CD14-positive monocyte (primary cell): ENCODE measurements around the gene DUSP19. TPM values are rescaled to one million over a fixed set of nuclear protein-coding genes. Genes with fewer than 3 reads are reported as not detected.

Source experiments
- DNase-seq, 3 donors: peaks; one replicate each; pipeline ENCODE4 v3.0.0-alpha.2; 2011 to 2022
- H2AFZ ChIP-seq: 2 replicates; pipeline ENCODE4 v1.6.0; 2012; ENCODE audit warnings: mild to moderate bottlenecking, low read depth, low read length, inconsistent platforms; ENCODE audit not compliant: insufficient read depth, poor library complexity, severe bottlenecking
- H3K27ac ChIP-seq, 2 donors: 1 replicate in 1 of 2; 2 replicates in 1 of 2; pipeline ENCODE4 v1.5.1; 2012 to 2013; ENCODE audit warnings: low read length in 2 of 2, control low read depth in 1 of 2, inconsistent platforms in 1 of 2, low read depth in 1 of 2, mild to moderate bottlenecking in 1 of 2
- H3K27me3 ChIP-seq, 2 donors: one replicate each; pipeline versions ENCODE4 v1.6.0 to v1.6.1; 2011 to 2013; ENCODE audit warnings: low read length in 2 of 2; ENCODE audit not compliant: control insufficient read depth in 2 of 2, insufficient read depth in 2 of 2
- H3K36me3 ChIP-seq, 2 donors: replicated peaks in 1 of 2; 1 replicate in 1 of 2; 2 replicates in 1 of 2; pipeline versions ENCODE4 v1.5.1 to v1.6.1; 2012 to 2013; ENCODE audit warnings: low read length in 2 of 2, control low read depth in 1 of 2, inconsistent platforms in 1 of 2, mild to moderate bottlenecking in 1 of 2; ENCODE audit not compliant: insufficient read depth in 2 of 2, control insufficient read depth in 1 of 2
- H3K4me1 ChIP-seq, 2 donors: 1 replicate in 1 of 2; 2 replicates in 1 of 2; pipeline versions ENCODE4 v1.5.1 to v1.6.1; 2012 to 2013; ENCODE audit warnings: low read length in 2 of 2, control low read depth in 1 of 2, inconsistent platforms in 1 of 2, mild to moderate bottlenecking in 1 of 2, moderate library complexity in 1 of 2; ENCODE audit not compliant: insufficient read depth in 2 of 2, control insufficient read depth in 1 of 2
- H3K4me2 ChIP-seq: replicated peaks from 2 replicates; pipeline ENCODE3; 2012; ENCODE audit warnings: low read length, moderate library complexity, mild to moderate bottlenecking; ENCODE audit not compliant: poor library complexity, severe bottlenecking; ENCODE audit errors: extremely low read depth
- H3K4me3 ChIP-seq, 3 experiments: fragments of 200-600 bp in 1 of 3; sonication (generic) in 1 of 3; replicated peaks in 1 of 3; 1 replicate in 2 of 3; 2 replicates in 1 of 3; pipeline ENCODE4 v1.5.1; 2011 to 2013; ENCODE audit warnings: low read length in 3 of 3, mild to moderate bottlenecking in 3 of 3, control low read depth in 2 of 3, low read depth in 2 of 3, inconsistent platforms in 1 of 3, moderate library complexity in 1 of 3
- H3K79me2 ChIP-seq: 2 replicates; pipeline ENCODE4 v1.6.0; 2012; ENCODE audit warnings: mild to moderate bottlenecking, control low read depth, inconsistent platforms, low read length, moderate library complexity; ENCODE audit not compliant: insufficient read depth
- H3K9ac ChIP-seq: 2 replicates; pipeline ENCODE4 v1.6.0; 2017; ENCODE audit warnings: low read length, mild to moderate bottlenecking; ENCODE audit not compliant: insufficient read depth, poor library complexity, severe bottlenecking
- H3K9me3 ChIP-seq, 2 donors: replicated peaks in 1 of 2; 1 replicate in 1 of 2; 2 replicates in 1 of 2; pipeline versions ENCODE4 v1.5.1 to v1.6.1; 2012 to 2013; ENCODE audit warnings: low read length in 2 of 2, control low read depth in 1 of 2; ENCODE audit not compliant: control insufficient read depth in 1 of 2, insufficient read depth in 1 of 2
- H4K20me1 ChIP-seq: 2 replicates; pipeline ENCODE4 v1.6.0; 2012; ENCODE audit warnings: mild to moderate bottlenecking, low read length, control low read depth, moderate library complexity; ENCODE audit not compliant: insufficient read depth
- H3K27ac Mint-ChIP-seq, 7 donors: one replicate each; pipeline ENCODE4 v1.8.0; 2020; ENCODE audit warnings: mild to moderate bottlenecking in 7 of 7, mixed read lengths in 7 of 7, moderate library complexity in 6 of 7, inconsistent platforms in 2 of 7
- H3K27me3 Mint-ChIP-seq, 3 donors: one replicate each; pipeline ENCODE4 v1.8.0; 2021 to 2022; ENCODE audit warnings: low read depth in 3 of 3, mild to moderate bottlenecking in 3 of 3, mixed read lengths in 3 of 3, moderate library complexity in 3 of 3, inconsistent platforms in 1 of 3
- H3K36me3 Mint-ChIP-seq, 2 donors: one replicate each; pipeline ENCODE4 v1.8.0; 2020; ENCODE audit warnings: mixed read lengths in 2 of 2, inconsistent platforms in 1 of 2, mild to moderate bottlenecking in 1 of 2
- H3K4me1 Mint-ChIP-seq: one replicate; pipeline ENCODE4 v1.8.0; 2020; ENCODE audit warnings: mild to moderate bottlenecking, mixed read lengths
- H3K4me3 Mint-ChIP-seq, 2 donors: one replicate each; pipeline ENCODE4 v1.8.0; 2020; ENCODE audit warnings: mild to moderate bottlenecking in 2 of 2, mixed read lengths in 2 of 2, moderate library complexity in 1 of 2
- H3K9me3 Mint-ChIP-seq, 7 donors: one replicate each; pipeline ENCODE4 v1.8.0; 2020 to 2022; ENCODE audit warnings: mixed read lengths in 7 of 7, mild to moderate bottlenecking in 6 of 7, moderate library complexity in 6 of 7, inconsistent platforms in 2 of 7
- CTCF ChIP-seq: fragments of 200-600 bp; IDR thresholded peaks from one replicate; pipeline ENCODE4 v1.8.0; 2022; ENCODE audit warnings: antibody characterized with exemption, mild to moderate bottlenecking
- WGBS: methylation state at CpG from one replicate; pipeline ENCODE4 v1.1.5; 2013; ENCODE audit warnings: missing lambda C conversion rate; ENCODE audit not compliant: insufficient coverage; 5-methylcytosine and 5-hydroxymethylcytosine counted together
- intact Hi-C, 2 donors: fragments of 100-400 bp; cut with micrococcal nuclease; formaldehyde crosslinking; loops; one replicate each; pipeline versions ENCODE4 v1.15.0 to v1.15.1; 2023
- polyA plus RNA-seq, 3 donors: library from polyadenylated mRNA; depleted of rRNA in 1 of 3; unstranded in 2 of 3; stranded (reverse) in 1 of 3; fragments of 300-500 nt in 2 of 3; fragments of >200 nt in 1 of 3; fragmentation: Illumina TruSeq in 2 of 3; gene quantifications; 1 replicate in 2 of 3; 2 replicates in 1 of 3; pipeline ENCODE4 v1.2.3, GENCODE V29; 2012 to 2021

The DUSP19 gene
- polyA plus RNA-seq, 3 donors, result 0.13 to 0.30 (median 0.25) TPM

- H3K27ac Mint-ChIP-seq, result no peak overlapping the region
- Histone ChIP-seq H3K4me1 (peaks cover 10 to 24% of the 10 kb centered on the region in 2 donors), H3K27ac (no peak overlapping the region), H3K4me2 (peak overlapping the region; percentile 61), H3K79me2 (no peaks in the 10 kb centered on the region), H3K4me3 (peak overlapping the region in 1 of 3 experiments; percentile 62), H3K9ac (no peak overlapping the region), H3K9me3 (peaks cover 0 to 46% of the 10 kb centered on the region in 2 donors), H3K27me3 (peaks cover 90 to 92% of the 10 kb centered on the region in 2 donors), H3K36me3 (no peaks in the 10 kb centered on the region), H2AFZ (peak overlapping the region; percentile 58), H4K20me1 (peaks cover 5% of the 10 kb centered on the region)
- peaks cover 0 to 27% (median 19%) of the 10 kb centered on the region in 7 donors for H3K9me3 Mint-ChIP-seq
- peak overlapping the region; percentile 66 to 83 for H3K4me3 Mint-ChIP-seq
- peaks cover 64 to 83% (median 81%) of the 10 kb centered on the region in 3 donors for H3K27me3 Mint-ChIP-seq
- H3K4me1 Mint-ChIP-seq, result peaks cover 25% of the 10 kb centered on the region
- under 1% methylated on average over 81 of the region's 91 CpGs for WGBS
- intact Hi-C loops, result no loop called here
- H3K36me3 Mint-ChIP-seq, result peaks cover 5 to 8% of the 10 kb centered on the region in 2 donors
- TF ChIP-seq CTCF, result no peak
- peak in 1 of 3 donors; percentile 11 for DNase-seq
Measured at GRCh38 chr2:183037553-183038340, 40.8 kb upstream of the DUSP19 start.

- Histone ChIP-seq H3K9ac (no peak within 1 kb of the TSS), H3K79me2 (no peaks in the 10 kb centered on the region), H2AFZ (peak within 1 kb of the TSS; percentile 58), H3K27me3 (peaks cover 87 to 92% of the 10 kb centered on the region in 2 donors), H4K20me1 (peaks cover 5% of the 10 kb centered on the region), H3K9me3 (peaks cover 0 to 39% of the 10 kb centered on the region in 2 donors), H3K4me3 (peak within 1 kb of the TSS in 1 of 3 experiments; percentile 62), H3K4me2 (peak within 1 kb of the TSS; percentile 61), H3K4me1 (peaks cover 10 to 24% of the 10 kb centered on the region in 2 donors), H3K27ac (no peak within 1 kb of the TSS), H3K36me3 (no peaks in the 10 kb centered on the region)
- TF ChIP-seq CTCF, result peak; percentile 76
- intact Hi-C loops, result no loop called here
- H3K9me3 Mint-ChIP-seq, result peaks cover 0 to 25% (median 19%) of the 10 kb centered on the region in 7 donors
- peak within 1 kb of the TSS; percentile 68 to 88 for H3K4me3 Mint-ChIP-seq
- peaks cover 5 to 8% of the 10 kb centered on the region in 2 donors for H3K36me3 Mint-ChIP-seq
- under 1% methylated on average over 49 of the region's 68 CpGs for WGBS
- DNase-seq, result peak; percentile 25 to 56 (median 33)
- H3K27me3 Mint-ChIP-seq, result peaks cover 55 to 78% (median 74%) of the 10 kb centered on the region in 3 donors
- H3K27ac Mint-ChIP-seq, result no peak within 1 kb of the TSS
- H3K4me1 Mint-ChIP-seq, result peaks cover 25% of the 10 kb centered on the region
Measured at GRCh38 chr2:183038341-183039300, 39.9 kb upstream of the DUSP19 start, which contains the start of gene NCKAP1. NCKAP1 (minus strand) TSS chr2:183038457; CDS start chr2:183038099, 358 bp downstream.
